LNCAP (cell line): ENCODE data around the gene DDOST.

Experiments
- CTCF ChIP-seq: fragments of 450-650 bp; IDR thresholded peaks from 2 replicates; pipeline ENCODE4 v1.5.1; 2017; ENCODE audit warnings: mild to moderate bottlenecking

Gene DDOST

GRCh38 chr1:20641975-20642374 is 19.2 kb downstream of the DDOST start:
- TF ChIP-seq CTCF: no peak

GRCh38 chr1:20640183-20640597 is 21.0 kb downstream of the DDOST start:
- TF ChIP-seq CTCF: peak; percentile 62

DNA sequence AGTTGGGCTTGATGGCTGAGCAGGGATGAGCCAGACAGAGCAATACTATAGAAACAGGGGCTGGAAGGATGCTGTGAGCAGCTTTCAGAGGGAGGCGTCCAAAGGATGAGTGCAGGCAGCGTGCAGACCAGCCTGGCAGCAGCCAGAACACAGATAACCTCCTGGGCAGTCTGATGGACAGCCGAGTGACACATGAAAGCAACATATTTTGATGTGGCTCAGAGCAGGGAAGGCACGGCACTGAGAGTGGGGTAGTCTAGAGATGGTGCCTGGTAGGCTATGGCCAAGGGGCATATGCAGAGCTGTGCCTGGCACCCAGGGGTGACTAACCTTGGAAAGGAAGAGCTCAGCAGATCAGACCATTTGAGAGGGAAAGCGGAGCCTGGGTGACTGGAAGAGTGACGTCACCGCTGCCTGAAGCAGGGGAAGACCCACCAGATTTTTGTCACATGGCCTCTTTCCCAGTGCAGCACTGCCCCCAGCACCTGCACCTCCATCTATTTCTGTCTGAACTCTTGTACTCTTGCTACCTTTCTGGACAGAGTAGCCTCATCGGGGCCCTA is 24.3 kb downstream of the DDOST start:
- no peak for TF ChIP-seq CTCF

GRCh38 chr1:20634594-20635084 is 26.5 kb downstream of the DDOST start:
- no peak for TF ChIP-seq CTCF

DNA sequence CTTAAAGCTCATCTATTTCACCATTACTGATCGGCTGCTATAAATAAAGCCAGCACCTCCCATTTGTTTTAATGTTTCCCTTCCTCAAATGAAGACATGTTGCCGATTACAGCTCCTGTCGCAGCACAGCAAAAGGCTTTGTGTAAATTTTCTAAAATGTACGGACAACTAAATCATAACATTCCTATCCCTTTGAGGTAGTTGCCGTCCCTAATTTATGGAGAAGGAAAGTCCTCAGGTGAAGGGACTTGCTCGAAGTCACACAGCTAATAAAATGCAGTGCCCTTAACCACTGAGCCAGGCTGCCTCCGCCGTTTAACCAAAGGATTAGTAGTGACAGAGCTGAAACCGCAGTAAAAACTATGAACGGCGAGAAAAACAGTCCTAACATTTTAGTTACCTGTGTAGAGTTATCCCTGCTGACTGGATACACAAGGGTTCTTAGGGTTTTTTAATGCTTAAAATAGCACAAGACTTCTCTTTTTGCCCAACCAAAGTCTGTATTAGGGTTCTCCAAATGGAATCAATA is 27.0 kb downstream of the DDOST start:
- no peak for TF ChIP-seq CTCF

GRCh38 chr1:20633190-20634064 is 27.7 kb downstream of the DDOST start, which contains the start of gene PINK1:
TSS of gene PINK1 (plus strand) at chr1:20633458. CDS start at chr1:20633549, 91 bp downstream.
- TF ChIP-seq CTCF: peak; percentile 91

GRCh38 chr1:20632386-20632785 is 28.8 kb downstream of the DDOST start:
- TF ChIP-seq CTCF: no peak
